ENCODE results near the gene PANK4. TPM values are rescaled to one million over a fixed set of nuclear protein-coding genes. Genes with fewer than 3 reads are reported as not detected.

The PANK4 gene
- total RNA-seq, 1 experiment from 2014 or later: 27.0 TPM

- H3K27ac Mint-ChIP-seq (ENCODE audit: unreplicated experiment): no peak overlapping the region
- TSS peak; percentile 61 for BruUV-seq (replicated peaks)
- intact Hi-C loops (cut with micrococcal nuclease; ENCODE audit: unreplicated experiment): loop anchor here (1.0 kb wide), 1 partner anchor 20 kb away; the partner anchor contains the start of gene PANK4
- peaks cover 6% of the 10 kb centered on the region for H3K36me3 Mint-ChIP-seq (ENCODE audit: insufficient read depth, unreplicated experiment)
- no peaks in the 10 kb centered on the region for H3K4me1 Mint-ChIP-seq (ENCODE audit: low read depth, unreplicated experiment)
- CTCF ChIA-PET: interaction anchor here (0.8 to 1.4 kb wide), 7 partner anchors 14 to 133 kb away, joined by 3 to 8 read pairs (median 3); partner anchors contain the start of genes PANK4 and PEX10
- H3K27me3 Mint-ChIP-seq (ENCODE audit: insufficient read depth, unreplicated experiment): no peaks in the 10 kb centered on the region
- Histone ChIP-seq H3K4me1 (peaks cover 8% of the 10 kb centered on the region), H3K36me3 (ENCODE audit: control insufficient read depth, insufficient read depth, low read length) (no peaks in the 10 kb centered on the region), H3K9me3 (no peaks in the 10 kb centered on the region), H3K27me3 (replicated peaks; ENCODE audit: control insufficient read depth, insufficient read depth, low read length) (no peaks in the 10 kb centered on the region), H3K4me3 (ENCODE audit: low read depth, low read length) (peak overlapping the region; percentile 65)
- peak overlapping the region; percentile 85 for H3K4me3 Mint-ChIP-seq (ENCODE audit: unreplicated experiment)
- H3K9me3 Mint-ChIP-seq (ENCODE audit: unreplicated experiment): no peaks in the 10 kb centered on the region
- no peak for TF ChIP-seq CTCF (IDR thresholded peaks at IDR 0.05; ENCODE audit: insufficient read depth in 1 of 2, low read depth in 1 of 2, low read length in 1 of 2, severe bottlenecking in 1 of 2, unreplicated experiment in 1 of 2)
- POLR2A ChIA-PET: interaction anchor here (0.6 to 1.1 kb wide), 5 partner anchors 20 to 155 kb away, joined by 3 to 8 read pairs (median 4); partner anchors contain the start of genes MORN1, PANK4, PEX10 and RER1
- DNase-seq: peak; percentile 67 to 76
These were observed 20.3 kb upstream of the PANK4 start for GRCh38 chr1:2546515-2547209.

GRCh38 chr1:2545754-2546514 lies 19.5 kb upstream of the PANK4 start:
- H3K27me3 ChIP-seq (replicated peaks; ENCODE audit: control insufficient read depth, insufficient read depth, low read length): no peaks in the 10 kb centered on the region
- ChIA-PET POLR2A (interaction anchor here (0.7 to 1.1 kb wide), 4 partner anchors 20 to 154 kb away, joined by 3 to 4 read pairs (median 4); partner anchors contain the start of genes MORN1, PANK4, PEX10 and RER1), CTCF (interaction anchor here (0.8 to 1.3 kb wide), 5 partner anchors 14 to 133 kb away, joined by 3 to 8 read pairs (median 3); partner anchors contain the start of gene PEX10)
- H3K4me3 Mint-ChIP-seq (ENCODE audit: unreplicated experiment): peak overlapping the region; percentile 85
- intact Hi-C loops (cut with micrococcal nuclease; ENCODE audit: unreplicated experiment): loop anchor here (1.0 kb wide), 1 partner anchor 20 kb away; the partner anchor contains the start of gene PANK4
- TF ChIP-seq CTCF (IDR thresholded peaks at IDR 0.05; ENCODE audit: insufficient read depth in 1 of 2, low read depth in 1 of 2, low read length in 1 of 2, severe bottlenecking in 1 of 2, unreplicated experiment in 1 of 2): no peak
- H3K27me3 Mint-ChIP-seq (ENCODE audit: insufficient read depth, unreplicated experiment): no peaks in the 10 kb centered on the region
- DNase-seq: peak; percentile 90 to 91
- peaks cover 8% of the 10 kb centered on the region for H3K4me1 ChIP-seq
- no peaks in the 10 kb centered on the region for H3K4me1 Mint-ChIP-seq (ENCODE audit: low read depth, unreplicated experiment)
- peaks cover 6% of the 10 kb centered on the region for H3K36me3 Mint-ChIP-seq (ENCODE audit: insufficient read depth, unreplicated experiment)
- H3K9me3 ChIP-seq: no peaks in the 10 kb centered on the region
- H3K9me3 Mint-ChIP-seq (ENCODE audit: unreplicated experiment): no peaks in the 10 kb centered on the region
- H3K36me3 ChIP-seq (ENCODE audit: control insufficient read depth, insufficient read depth, low read length): no peaks in the 10 kb centered on the region
- peak overlapping the region; percentile 65 for H3K4me3 ChIP-seq (ENCODE audit: low read depth, low read length)
- no TSS peak for BruUV-seq (replicated peaks)
- no peak overlapping the region for H3K27ac Mint-ChIP-seq (ENCODE audit: unreplicated experiment)
